Jurkat, Clone E6-1 (cell line): Measurements from ENCODE around the gene ALDH16A1.
"Not testable (repeated sequence)": the region's sequence is repeated elsewhere in the genome, so short reads cannot be mapped to it uniquely, and the experiment has no call there.

Source experiments
- DNase-seq: peaks from one replicate; pipeline ENCODE4 v3.0.0-alpha.2; 2011; ENCODE audit warnings: low read depth, low spot score
- H3K4me3 ChIP-seq: 2 replicates; pipeline ENCODE4 v1.5.1; 2011; ENCODE audit warnings: mild to moderate bottlenecking, low read length, control low read depth, moderate library complexity

Gene ALDH16A1

GRCh38 chr19:49436381-49437017, 16.5 kb upstream of the ALDH16A1 start:
- DNase-seq = peak; percentile 55
- H3K4me3 ChIP-seq = no peak overlapping the region

GRCh38 chr19:49437231-49437630, 15.8 kb upstream of the ALDH16A1 start:
- no peak for DNase-seq
- no peak overlapping the region for H3K4me3 ChIP-seq

- no peak overlapping the region for H3K4me3 ChIP-seq
- DNase-seq = no peak
Observed at GRCh38 chr19:49438261-49438660, 14.8 kb upstream of the ALDH16A1 start.

DNA sequence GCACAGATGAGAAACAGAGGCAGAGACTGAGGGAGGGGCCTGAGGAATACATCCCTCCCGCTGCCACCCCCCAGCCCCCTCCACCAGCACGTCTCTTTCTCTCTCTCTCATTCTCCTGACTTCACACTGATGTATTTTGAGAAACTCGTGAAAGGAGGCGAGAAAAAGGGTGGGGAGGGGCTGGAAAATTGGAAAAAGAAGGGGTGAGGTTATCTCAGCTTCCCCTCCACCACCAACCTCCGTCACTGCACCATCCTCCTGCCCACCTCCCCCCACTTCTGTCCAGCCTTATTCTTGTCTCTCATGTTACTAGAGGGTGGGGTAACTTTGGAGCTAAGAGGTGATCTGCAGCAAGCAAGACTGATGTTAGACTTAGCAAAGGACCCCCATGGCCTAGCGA, 13.2 kb upstream of the ALDH16A1 start:
- no peak for DNase-seq
- no peak overlapping the region for H3K4me3 ChIP-seq

DNA sequence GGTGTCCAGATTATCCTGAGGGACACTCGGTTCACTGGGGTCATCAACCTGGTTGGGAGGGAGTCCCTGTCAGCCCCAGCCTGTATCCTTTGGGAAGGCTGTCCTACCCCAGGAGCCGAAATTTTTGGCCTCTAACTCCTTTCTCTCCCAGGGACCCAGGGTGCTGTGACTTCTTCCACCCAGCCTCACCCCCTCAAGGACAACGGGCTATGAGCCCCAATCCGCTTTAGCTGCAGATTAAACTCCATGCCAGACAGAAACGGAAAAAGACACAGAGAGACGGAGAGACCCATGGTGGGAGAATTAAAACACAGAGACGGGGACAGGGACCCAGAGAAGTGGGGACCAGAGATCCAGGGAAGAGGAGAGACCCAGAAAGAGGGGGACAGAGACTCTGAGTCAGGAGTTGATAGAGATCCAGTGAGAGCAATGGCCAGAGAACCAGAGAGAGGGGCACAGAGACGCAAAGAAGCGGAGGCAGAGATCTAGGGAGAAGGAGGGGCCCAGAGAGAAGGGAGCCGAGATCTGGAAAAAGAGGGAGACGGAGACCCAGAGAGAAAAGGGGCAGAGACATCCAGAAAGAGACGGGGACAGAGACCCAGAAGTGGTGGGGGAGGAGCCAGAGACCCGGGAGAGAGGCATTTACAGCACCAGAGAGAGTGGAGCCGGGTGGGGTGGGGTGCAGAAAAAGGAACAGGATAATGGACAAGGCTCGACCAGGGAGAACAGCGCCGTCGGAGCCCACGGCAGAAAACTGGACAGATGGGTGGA, 12.4 kb upstream of the ALDH16A1 start:
- no peak overlapping the region for H3K4me3 ChIP-seq
- no peak for DNase-seq

DNA sequence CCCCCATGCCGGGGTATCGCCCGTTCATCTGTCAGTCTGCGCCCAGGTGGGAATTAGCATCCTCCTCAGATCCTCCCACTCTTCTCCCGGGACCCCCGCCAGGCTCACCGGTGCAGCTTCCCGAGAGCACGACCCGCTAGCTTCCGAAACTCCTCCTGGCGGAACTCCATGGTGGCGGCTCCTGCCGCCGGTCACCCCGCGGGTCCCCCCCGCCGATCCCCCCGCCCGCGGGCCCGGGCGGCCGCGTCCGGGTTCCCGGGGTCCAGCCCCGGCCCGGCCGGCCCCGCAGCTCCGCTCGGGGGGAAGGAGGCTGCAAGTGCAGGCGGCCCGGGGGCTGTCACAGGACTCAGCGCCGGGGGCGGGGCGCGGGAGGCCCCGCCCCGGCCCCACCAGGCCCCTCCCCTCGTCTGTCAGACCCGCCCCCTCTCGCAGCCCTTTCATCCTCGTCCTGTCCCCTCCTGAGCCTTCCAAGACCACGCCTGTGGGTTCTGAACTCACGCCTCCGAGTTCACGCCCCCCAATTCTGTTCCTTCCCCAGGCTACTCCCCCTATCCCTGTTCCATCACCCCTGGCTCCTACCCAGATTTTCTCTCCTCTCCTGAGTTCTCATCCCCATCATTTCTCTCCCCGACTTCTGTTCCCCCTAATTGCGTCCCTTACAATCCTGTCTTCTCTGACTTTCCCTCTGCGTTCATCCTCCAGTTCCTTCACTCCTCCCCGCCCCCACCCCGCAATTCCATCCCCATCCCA, 11.6 kb upstream of the ALDH16A1 start, which contains the start of gene SLC17A7:
Gene SLC17A7, minus strand, starts transcription at position 318 of the 750 bp plus-strand sequence. Its CDS starts 148 bp downstream, at position 170.
- no peak for DNase-seq
- peak within 1 kb of the TSS; percentile 62; the same call in 1 of the 2 replicates for H3K4me3 ChIP-seq

DNA sequence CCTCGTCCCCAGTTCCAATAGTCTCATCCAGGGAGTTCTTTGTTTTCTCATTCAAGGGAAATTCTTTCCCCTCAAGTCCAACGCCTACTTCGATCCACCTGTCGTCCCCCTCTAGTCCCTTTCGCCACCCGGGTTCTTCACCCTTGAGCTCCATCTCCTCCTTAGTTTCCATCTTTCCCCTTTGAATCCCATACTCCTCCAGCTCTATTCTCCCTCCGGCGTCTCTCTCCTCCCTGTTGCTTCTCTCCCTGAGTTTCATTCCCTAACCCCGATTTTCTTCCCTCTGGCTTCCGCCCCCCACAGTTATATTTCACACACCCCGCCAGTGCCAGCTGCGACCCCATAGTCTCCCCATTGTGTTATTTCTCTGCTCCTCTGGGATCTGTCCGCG, 11.1 kb upstream of the ALDH16A1 start:
- H3K4me3 ChIP-seq = no peak overlapping the region
- no peak for DNase-seq

DNA sequence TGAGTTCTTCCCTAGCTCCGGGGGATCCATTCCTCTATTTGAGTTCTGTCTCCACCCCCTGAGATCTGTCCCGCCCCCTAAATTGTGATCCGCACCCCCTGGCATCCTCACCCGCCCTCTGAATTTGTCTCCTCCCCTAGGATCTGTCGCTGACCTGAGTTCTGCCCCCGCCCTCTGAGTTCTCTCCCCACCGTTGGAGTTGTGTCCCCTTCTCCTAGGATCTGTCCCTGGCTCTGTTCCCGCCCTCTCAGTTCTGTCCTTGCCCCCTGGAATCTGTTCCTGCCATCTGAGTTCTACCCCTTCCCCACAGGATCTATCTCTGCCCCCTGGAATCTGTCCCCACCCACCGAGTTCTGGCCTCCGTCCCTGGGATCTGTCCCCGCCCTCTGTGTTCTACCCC, 10.7 kb upstream of the ALDH16A1 start:
- H3K4me3 ChIP-seq = peak overlapping the region; percentile 62
- no peak for DNase-seq

DNA sequence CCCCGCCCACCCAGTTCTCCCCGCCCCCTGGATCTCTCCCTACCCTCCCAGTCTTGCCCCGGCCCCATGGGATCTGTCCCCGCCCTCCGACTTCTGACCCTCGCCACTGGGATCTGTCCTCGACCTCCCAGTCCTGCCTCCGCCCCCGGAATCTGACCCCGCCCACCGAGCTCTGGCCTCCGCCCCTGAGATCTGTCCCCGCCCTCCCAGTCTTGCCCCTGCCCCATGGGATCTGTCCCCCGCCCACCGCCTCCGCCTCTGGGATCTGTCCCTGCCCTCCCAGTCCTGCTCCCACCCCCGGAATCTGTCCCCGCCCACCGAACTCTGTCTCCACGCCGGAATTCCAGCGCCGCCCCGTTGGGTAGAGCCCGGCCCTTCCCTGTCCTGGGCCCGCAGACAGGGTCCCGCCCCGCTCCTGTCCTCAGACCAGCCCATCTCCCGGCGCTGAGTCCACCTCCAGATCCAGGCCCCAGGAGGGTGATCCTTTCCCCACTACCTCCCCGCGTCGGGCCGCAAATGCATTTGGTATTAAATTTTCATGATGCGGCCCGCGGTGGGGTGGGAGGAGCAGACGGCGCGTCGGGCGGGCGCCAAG, 10.2 kb upstream of the ALDH16A1 start:
- H3K4me3 ChIP-seq = peak overlapping the region; percentile 62
- DNase-seq = no peak

DNA sequence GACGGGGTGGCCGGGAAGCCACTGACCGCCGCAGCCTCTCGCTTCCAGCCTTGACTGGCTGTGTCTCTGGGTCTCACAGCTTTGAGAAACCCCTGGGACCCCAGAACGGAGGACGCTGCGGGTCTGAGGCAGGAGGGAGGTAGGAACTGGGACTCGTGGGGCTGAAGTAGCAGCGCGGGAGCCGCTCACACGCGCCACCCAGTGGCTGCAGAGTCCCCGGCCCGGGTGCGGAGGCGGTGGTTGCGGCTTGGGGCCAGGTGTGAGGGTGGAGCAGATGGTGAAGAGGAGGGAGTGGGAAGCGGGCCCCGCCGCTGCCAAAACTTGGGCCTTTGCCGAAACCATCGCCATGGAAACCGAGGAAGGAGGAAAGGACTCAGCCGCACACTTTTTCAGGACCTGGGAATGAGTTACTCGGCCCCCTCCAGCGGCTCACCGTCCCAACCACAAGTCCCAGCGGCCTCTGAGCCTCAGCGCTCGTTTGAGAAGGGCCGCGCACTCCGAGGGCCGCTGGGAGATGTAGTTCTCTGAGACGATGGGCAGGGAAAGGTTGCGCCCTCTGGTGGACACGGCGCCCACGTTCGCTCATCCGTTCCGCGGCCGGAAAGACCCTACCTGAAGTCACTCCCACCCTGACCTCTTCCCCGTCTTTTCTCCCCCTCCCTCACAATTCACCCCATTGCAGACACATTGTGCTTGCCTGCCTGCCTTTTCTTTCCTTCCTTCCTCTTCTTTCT, 9.5 kb upstream of the ALDH16A1 start:
- peak; percentile 90 for DNase-seq
- peak overlapping the region; percentile 62 for H3K4me3 ChIP-seq

DNA sequence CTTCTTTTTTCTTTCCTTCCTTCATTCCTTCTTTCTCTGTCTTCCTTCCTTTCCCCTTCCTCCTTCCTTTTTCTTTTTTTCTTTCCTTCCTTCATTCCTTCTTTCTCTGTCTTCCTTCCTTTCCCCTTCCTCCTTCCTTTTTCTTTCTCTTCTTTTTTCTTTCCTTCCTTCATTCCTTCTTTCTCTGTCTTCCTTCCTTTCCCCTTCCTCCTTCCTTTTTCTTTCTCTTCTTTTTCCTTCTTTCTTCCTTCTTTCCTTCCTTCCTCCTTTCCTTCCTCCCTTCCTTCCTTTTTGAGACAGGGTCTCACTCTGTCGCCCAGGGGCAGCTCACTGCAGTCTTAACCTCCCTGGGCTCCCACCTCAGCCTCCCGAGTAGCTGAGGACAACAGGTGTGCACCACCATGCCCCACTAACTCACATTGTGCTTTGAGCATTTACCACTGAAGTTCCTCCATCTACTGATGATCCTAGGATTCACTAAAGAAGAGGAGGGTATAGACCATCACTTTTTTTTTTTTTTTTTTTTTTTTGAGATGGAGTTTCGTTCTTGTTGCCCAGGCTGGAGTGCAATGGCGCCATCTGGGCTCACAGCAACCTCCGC, 8.8 kb upstream of the ALDH16A1 start:
- not testable (repeated sequence) for DNase-seq
- H3K4me3 ChIP-seq = 0 out of 2 replicates have a peak overlapping the region, but pooled peaks have one; percentile 62

DNA sequence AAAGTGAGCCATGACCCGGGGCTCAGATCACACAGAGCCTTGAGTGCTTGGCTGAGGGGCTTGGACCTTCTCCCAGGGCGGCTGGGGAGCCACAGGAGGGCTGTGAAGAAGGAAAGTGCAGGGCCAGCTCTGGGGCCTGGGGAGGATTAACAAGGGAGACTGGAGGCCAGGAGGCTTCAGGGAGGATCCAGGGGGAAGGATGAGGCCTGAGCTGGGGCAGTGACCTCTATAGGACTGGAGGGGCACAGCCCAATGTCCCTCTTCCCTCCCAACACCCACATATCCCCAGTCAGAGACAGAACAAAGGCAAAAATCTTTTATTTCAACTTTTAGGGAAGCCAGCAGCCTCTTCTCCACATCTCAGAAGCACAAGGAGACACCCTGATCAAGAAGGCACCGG, 7.0 kb upstream of the ALDH16A1 start:
- no peak overlapping the region for H3K4me3 ChIP-seq
- no peak for DNase-seq

GRCh38 chr19:49447485-49448431, 5.3 kb upstream of the ALDH16A1 start:
- H3K4me3 ChIP-seq = no peak overlapping the region

DNA sequence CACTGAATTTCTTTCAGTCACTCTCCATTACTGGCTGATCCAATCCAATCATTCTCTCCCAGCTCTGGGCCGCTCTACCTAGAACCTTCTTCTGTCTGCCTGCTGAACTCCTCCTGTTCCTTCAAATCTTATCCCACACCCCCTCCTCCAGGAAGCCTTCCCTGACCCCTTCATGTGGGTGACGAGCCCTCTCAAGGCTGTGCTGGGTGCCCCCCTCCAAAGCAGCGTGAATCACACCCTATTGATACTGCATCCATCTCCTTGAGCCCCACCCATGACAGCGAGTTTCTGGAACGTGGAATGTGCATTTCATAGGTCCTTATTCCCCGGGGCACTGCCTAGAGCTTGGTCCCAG, 4.6 kb upstream of the ALDH16A1 start:
- no peak for DNase-seq
- no peak overlapping the region for H3K4me3 ChIP-seq

More at GRCh38 chr19:49447485-49448431, 5.3 kb upstream of the ALDH16A1 start:
- DNase-seq = peak; percentile 44

GRCh38 chr19:49450405-49450804, 2.6 kb upstream of the ALDH16A1 start:
- DNase-seq = no peak
- H3K4me3 ChIP-seq = peak overlapping the region; percentile 99

GRCh38 chr19:49451430-49452181, 1.4 kb upstream of the ALDH16A1 start, which contains the start of gene PIH1D1:
PIH1D1 (minus strand) TSS chr19:49451814; CDS start chr19:49451574, 240 bp downstream.
- DNase-seq = peak; percentile 100
- H3K4me3 ChIP-seq = peak within 1 kb of the TSS; percentile 99
